GM18870 (cell line): ENCODE results near the gene CPHXL.

ENCODE experiments used
- ATAC-seq: cut with Tn5 transposase; IDR thresholded peaks from one replicate; pipeline ENCODE4 v1.9.1; 2021; ENCODE audit warnings: moderate library complexity; ENCODE audit not compliant: unreplicated experiment

The CPHXL gene

GRCh38 chr16:75702242-75702641 is 24.0 kb downstream of the CPHXL start:
- ATAC-seq = no peak

GRCh38 chr16:75701361-75701760 is 24.9 kb downstream of the CPHXL start, which contains the start of gene DUXB:
Gene DUXB (minus strand): TSS chr16:75701461. CDS start chr16:75701418, 43 bp downstream.
- ATAC-seq = no peak

GRCh38 chr16:75697571-75697970 is 28.7 kb downstream of the CPHXL start:
- ATAC-seq = no peak

- no peak for ATAC-seq
Measured at GRCh38 chr16:75695708-75696107, 30.6 kb downstream of the CPHXL start.

- ATAC-seq = no peak
Measured at GRCh38 chr16:75687361-75687760, 38.9 kb downstream of the CPHXL start.

GRCh38 chr16:75682308-75682707 is 44.0 kb downstream of the CPHXL start:
- no peak for ATAC-seq

- no peak for ATAC-seq
Measured at GRCh38 chr16:75679366-75679765, 46.9 kb downstream of the CPHXL start.

- no peak for ATAC-seq
Measured at GRCh38 chr16:75676909-75677308, 49.4 kb downstream of the CPHXL start, which contains the start of gene CPHXL2. Gene CPHXL2 (minus strand): TSS chr16:75677009. CDS start chr16:75676999, 10 bp downstream.

- ATAC-seq = no peak
Measured at GRCh38 chr16:75667503-75667902, 58.8 kb downstream of the CPHXL start.
